ENCODE measurements around the gene REEP1.

DNA sequence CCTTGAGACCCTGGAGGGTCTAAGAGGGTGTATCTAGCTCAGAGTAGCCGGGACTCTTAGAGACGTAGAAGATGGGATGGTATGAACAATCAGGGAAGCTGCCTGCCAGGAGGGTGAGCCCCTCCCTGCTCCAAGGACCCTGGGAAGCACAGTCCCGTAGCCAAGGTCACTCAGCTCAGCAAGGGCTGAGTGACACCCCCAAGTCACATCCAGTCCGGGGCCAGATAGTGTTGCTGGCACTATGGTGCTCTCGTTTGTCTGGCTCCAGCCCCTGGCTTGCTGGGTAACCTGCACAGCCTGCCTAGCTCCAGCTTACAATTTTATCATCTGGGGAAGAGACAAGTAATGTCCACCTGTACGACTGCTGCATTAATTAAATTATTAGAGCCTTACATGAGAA lies 22.3 kb downstream of the REEP1 start:
- TF ChIP-seq EZH2phosphoT487 (IDR thresholded peaks at IDR 0.05; ENCODE audit: insufficient read depth, low read depth) (no peak), EZH2 (IDR thresholded peaks at IDR 0.05; ENCODE audit: insufficient read depth, poor library complexity, severe bottlenecking) (no peak)
